Erythroblast (primary cell): Measurements from ENCODE around the gene SMOC1.

Source experiments
- GATA1 ChIP-seq: IDR thresholded peaks from 2 replicates; pipeline ENCODE4 v1.6.1; 2011; ENCODE audit warnings: low read depth, mild to moderate bottlenecking, control low read depth, low read length, moderate library complexity
- POLR2A ChIP-seq: IDR thresholded peaks from 2 replicates; pipeline ENCODE4 v1.6.1; 2011; ENCODE audit warnings: mild to moderate bottlenecking, low read length

DNA sequence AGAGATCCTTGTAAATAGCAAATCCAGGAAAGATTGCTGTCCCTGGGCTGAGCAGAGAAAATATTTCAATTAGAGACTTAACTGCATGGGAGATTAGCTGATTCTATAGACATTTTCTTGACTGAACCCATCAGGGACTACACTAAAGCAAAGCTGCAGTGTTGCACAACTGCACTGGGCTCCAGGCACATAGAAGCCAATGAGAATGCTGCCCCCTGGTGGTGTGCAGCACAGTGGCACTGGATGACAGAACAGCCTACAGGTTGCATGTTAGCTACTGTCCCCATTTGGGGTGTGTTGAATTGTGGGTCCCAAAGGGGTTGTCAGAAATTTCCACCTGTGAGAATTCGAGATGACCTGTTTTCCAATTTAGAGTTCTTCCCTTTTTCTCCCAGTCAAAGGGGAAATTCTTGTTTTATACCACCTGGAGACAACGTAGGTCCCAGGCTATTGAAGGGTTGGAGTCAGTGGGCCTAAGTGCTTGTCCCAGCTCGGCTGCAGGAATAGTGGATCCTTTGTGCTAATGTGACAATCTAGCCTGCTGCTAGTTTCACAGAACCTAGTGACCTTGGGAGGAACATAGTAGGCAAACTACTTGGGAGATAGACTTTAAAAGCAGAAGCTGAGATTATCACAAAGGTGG is 194.8 kb downstream of the SMOC1 start:
- no peak for TF ChIP-seq POLR2A
- no peak for TF ChIP-seq GATA1
